COLO829 (cell line): ENCODE measurements around the gene DUT.

Experiments
- DNase-seq: peaks from one replicate; pipeline ENCODE4 v3.0.0; 2012; ENCODE audit warnings: low spot score

DUT gene

DNA sequence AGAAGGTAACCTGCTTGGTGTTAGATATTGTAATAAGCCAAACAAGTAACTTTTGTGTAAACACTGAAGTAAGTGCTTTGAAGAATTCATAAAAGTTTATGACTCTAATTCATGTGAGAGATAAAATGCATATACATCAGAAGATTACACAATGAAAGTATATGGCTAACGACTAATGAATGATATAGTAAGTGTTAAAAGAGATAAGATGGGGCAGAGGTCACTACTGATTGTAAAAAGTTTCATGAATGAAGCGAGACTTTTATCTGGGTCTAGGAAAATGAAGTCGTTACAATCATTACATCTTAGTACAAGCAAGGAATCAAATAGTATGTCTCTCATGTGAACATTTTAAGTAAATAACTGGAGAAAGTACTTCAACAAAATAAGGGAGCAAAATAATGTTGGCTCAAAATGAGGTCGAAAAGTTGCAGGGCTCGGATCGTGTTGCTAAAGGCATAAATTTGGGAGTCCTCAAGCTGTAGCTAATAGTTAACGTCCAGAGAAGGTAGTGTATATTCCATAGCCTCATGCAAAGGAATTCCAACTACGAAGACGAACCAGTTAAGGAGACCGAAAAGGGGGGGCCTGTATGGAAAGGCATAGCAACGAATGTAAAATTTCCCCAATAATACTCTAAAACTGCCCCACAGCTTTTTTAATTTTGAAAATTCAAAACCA is 984 bp upstream of the DUT start:
- DNase-seq: no peak

DNA sequence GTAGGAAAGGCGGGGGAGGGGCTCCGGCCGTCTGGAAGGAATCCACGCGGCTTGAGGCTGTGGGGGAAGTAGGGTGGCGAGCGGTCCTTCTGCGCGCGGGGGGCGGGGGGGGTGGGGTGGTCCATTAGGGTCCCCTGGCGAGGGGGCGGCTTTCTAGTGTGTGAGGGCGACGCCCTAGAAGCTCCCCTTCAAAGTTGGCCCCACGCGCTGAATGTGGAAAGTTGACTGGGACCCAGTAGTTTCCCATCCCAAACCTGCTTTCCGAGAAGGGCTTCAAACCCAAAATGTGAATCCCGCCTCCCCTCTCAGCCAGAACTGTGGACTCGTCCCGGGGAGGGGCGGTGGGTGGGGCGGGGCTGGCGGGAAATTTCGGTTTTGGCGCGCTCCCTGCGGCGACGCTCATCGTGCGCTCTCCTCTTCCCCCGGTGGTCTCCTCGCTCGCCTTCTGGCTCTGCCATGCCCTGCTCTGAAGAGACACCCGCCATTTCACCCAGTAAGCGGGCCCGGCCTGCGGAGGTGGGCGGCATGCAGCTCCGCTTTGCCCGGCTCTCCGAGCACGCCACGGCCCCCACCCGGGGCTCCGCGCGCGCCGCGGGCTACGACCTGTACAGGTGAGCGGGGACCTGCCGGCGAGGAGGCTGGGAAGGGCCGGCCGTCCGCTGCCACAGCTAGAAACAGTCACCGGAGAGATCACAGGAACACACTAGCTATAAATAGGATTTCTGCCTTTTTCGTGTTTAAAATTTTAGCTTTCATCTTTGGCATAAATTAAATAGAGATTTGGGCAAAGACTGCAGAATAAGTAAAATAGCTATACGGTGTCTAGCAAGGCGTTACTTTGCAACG is 790 bp downstream of the DUT start:
- peak; percentile 41 for DNase-seq

DNA sequence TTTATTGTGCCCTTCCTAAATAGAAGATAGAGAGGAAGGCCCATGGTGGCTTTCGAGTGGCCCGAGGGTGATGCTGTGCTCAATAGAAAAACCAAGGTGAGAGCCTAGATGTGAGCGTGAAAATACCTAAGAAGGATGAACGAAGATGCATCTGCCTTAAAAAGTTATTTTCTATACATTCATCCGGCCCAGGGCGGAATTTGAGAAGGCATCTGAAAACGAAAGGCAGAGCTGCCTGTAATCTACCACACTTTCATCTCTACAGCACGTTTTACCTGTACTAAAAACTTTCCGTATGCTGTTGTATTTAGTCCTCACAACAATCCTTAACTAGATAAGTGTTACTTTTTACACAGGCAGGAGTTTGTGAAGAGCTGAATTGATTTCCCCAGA is 1.4 kb downstream of the DUT start:
- no peak for DNase-seq

DNA sequence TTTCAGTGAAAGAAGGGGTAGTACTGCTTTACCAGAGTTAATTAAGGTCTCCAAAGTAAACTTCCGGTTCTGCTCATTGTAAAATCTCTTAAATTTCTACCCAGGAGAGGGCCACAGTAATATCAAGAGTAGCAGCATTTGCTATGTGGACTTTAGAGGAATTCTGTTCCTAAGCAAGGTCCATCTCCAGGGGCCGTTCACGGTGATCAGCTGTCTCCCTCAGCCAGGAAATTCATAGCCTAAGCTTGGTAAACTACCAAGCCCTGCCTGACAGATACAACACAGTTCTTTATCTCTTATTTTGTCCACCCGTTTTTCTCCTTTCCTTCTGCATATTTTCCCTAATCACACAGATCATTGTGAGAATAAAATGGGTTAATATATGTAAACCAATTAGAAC is 2.3 kb downstream of the DUT start:
- DNase-seq: no peak

DNA sequence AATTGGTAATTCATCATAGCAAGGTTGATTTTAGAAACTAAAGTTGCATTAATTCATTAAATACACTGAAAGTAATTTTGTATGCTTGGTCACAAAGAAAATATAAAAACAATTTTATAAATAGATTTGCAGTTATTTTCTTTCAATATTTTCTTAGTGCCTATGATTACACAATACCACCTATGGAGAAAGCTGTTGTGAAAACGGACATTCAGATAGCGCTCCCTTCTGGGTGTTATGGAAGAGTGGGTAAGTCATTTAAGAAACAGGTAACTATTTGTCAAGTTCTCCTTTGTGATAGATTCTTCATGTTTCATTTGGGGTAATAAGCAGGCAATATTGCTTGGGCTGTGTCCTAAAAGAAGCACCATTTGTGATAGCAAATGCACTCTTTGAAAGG is 3.0 kb downstream of the DUT start:
- no peak for DNase-seq

DNA sequence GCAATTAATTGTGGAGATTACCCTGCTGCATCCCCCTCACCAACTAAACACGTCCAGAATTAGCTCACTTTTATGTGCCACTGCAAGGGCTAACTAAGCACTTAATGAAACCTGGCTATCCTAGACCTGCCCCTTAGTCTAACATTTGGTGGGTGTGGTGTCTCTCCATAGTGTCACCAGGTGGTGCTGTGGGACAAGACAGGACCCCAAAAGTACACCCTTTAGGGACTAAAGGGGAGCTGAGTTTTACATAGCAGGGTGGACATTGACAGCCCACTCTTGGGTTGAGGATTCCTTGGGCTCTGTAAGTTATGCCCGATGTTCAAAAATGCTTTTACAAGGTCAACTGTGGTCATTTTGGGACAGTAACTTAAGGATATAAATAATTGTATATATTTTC is 5.7 kb downstream of the DUT start:
- no peak for DNase-seq

DNA sequence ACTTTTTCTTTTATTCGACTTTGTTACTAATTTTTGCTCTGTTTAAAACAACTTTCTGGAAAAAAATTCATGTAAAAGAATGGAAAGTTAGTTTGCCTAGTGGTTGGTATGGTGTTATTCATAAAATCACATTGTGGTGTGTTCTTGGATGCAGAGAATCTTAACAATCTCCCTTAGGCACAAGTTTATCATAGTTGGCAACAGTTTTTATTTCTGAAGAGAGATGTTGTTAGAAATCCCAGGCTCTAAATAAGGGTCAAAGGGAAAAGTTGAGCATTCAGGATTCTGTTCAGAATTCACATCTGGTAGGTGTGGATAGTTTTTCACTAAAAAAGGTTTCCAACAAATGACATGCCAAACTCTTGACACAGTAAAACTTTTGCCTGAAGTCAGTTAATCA is 6.4 kb downstream of the DUT start:
- no peak for DNase-seq

DNA sequence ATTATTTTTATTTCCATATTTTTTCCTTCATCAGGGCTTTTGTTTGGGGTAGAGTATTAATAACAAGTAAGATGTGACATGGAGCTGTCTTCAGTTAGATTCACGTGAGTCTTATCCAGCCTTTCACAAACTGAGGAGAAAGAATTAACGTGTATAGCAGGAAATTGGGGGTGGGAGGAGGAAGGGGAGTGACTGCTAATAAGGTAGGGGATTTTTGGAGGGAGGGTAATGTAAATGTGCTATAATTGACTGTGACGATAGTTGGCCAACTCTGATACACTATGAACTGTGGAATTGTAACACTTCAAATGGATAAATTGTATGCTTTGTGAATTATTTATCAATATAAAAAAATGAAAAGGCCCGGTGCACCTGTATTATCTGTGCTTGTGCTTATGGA is 8.9 kb downstream of the DUT start:
- DNase-seq: no peak

DNA sequence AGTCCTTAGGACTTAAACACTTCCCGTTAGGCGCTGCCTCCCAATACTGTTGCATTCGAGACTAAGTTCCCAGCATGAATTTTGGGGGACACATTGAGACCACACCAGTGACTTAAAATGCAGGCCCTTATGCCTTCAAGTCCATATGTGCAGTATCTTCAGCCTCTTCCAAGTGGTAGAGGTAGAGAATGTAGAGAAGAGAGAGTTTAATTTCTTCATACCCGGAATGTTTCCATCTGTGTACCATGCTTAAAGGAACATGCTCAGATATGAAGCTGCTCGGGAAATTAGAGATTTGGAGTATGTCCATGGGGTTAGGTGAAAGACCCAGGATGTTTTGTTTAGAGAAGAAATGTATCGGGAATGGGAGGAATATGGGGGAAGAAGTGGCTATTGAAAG is 12.6 kb downstream of the DUT start:
- DNase-seq: no peak

DNA sequence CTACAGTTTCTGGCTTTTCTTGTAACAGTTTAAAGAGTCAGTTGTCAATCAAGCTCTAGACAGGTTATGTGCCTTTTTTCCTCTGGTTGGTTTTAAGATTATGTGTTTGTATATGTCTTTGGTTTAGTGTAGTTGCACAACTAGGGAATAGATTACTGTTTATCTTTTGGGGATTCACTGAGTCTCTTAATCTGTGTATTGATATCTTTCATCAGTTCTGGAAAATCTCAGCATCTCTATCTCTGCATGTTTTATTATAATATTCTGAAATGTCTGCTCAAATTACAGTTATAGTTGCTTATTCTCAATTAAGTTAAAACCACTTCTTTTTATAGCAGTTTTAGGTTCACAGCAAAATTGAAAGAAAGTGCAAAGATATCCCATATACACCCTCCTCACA is 14.3 kb downstream of the DUT start:
- DNase-seq: no peak

DNA sequence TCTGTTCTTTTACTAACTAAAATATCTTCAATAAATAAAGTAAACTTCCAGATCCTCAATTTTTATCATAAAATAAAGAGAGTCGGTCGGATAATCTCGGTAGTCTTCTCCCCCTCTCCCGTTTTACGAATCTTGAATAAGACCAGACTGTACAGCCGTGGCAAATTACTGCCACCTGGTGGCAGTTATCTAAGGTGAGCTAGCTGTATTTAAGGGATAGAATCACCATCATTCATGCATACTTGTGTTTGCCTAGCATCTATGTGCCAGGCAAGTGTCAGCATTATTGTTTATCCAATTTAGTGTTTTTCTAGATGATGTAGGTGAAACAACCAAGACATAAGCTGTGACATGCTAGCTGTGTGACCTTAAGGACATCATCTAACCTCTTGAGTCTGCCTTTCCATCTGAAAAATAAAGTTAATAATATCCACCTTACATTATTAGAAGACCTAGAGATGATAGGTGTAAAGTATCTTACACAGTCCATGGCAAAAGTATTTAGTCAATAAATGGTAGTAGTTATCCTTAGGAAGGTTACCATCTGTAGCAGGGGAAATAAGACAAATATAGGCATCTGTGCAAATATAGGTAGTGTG is 21.3 kb downstream of the DUT start:
- peak; percentile 40 for DNase-seq

DNA sequence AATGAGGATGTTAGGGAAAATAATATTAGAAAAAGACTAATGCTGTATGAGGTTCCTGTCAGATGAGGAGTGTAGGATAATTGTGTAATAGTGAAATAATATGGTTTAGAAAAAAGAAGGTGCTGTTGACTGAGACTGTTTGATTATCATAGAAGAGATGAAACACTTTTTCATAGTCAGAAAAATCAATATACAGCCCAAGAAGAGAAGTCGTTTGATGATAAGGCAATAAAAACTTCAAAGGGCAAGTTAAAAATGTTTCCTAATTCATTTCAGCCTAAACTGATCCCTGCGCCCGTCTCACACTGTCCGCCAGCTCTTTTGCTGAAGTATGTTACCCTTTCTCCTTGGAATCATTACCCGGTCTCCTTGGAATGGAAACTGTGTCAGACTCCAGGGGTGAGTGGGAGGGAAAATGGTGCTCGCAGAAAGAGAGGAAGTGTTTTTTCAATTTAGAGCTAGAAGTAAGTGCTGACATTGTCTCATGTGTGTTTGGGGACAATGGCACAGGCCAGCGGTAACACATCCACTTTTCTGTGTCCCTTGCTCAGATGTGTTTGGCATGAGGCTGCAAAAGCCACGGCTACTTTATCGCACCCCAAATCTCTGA is 23.6 kb downstream of the DUT start:
- no peak for DNase-seq

DNA sequence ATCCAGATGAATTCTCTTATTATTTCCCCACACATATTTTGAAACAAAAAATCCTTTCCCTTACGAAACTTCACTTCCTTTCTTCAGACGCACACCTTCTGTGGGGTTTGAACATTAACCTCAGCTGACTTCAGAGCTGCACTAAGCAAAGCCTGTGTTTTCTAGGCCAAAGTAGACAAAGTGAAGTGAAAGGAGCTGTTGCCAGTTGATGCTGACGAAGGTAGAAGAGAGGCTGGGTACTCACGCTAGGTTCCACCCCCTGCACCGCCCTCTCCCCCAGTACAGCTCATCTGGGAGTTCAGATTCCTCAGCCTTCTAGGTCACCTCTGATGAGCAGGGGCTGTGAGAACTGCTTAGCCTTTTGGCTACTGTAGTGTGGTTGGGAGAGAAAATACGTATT is 24.1 kb downstream of the DUT start:
- DNase-seq: no peak

DNA sequence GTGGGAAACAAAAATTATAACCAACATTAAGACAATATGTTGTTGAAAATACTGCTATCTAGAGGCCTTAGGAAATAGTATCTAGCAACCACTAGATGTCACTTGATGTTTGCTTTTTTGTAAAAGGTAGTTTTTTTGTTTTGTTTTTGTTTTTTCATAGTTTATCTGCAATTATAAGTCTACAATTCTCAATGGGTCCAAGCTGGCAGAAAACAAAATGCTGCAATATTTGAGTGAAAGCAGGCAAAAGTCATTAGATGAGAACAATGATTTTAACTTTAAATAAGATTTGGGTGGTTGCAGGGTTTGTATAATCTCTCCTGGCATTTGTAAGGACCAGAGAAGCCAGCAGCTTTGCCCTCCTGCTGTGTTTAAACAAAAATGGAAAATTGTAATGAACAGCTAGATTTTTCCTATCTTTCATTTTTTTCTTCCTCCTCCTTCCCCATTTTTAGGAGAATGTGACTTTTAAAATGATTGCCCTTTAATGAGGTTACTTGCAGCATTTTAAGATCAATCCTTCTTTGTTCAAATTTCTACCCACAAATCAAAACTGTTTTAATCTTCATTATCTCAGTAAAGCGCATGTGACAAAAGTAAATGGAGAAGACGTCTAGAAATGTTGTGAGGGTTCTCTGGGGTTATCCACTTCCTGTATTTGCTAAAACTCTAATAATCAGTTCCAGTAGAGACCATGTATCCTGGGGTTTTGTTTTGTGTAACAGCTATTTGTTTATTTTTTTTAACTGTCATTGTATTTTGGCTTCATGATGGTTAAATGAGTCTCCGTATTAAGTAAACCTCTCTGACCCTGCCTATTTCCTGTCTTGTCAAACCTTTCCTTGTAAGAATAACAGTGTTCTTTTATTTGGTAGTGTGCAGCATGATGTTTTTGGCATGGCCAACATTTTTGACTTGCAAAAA is 27.3 kb downstream of the DUT start:
- DNase-seq: peak; percentile 22

DNA sequence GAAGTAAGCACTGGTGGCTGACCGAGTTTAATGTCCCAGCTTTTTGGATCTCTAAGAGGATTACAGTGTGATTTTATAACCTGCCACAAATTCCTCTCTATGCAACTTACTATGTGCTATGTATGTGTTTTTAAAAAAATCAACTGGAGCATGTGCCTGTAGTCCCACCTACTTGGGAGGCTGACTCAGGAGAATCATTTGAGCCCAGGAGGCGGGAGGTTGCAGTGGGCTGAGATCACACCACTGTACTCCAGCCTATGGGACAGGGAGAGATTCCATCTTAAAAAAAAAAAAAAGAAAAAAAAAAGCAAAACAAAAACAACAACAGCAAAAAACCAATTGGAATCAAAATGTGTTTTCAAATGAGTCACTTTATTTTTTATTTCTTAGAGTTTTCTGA is 29.6 kb downstream of the DUT start:
- no peak for DNase-seq

DNA sequence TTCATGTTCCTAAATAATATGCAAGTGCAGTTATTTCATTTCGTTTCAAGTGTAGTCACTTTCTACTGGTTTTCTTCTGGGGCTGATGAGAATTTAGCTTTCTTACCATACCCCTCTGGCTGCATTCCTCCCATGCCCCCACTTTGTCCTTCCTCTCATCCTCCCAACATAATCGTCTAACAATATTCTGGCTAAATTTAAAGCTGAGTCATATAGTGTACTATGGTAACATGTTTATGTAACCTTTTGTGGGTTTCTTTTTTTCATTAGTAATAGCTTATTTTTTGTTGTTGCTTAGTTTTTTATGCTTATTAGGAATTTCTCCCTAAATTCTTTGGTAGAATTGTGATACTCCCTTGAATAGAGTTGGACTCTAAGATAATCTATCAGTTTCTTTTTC is 30.5 kb downstream of the DUT start:
- no peak for DNase-seq

DNA sequence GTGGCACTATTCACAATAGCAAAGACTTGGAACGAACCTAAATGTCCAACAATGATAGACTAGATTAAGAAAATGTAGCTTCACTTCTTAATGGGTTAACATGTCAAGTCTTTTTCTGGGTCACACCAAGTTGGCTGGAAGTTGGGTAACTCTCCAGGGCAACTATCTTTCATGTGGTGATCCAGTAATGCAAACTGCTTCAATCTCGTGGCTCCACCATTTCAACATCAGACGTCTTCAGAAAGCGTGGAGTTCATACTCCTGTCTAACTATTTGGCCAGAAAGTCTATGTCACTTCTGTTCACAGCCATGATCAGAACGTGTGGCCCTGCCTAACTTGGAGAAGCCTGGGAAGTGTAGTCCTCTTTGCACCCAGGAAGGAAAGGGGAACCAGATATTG is 32.2 kb downstream of the DUT start:
- no peak for DNase-seq

DNA sequence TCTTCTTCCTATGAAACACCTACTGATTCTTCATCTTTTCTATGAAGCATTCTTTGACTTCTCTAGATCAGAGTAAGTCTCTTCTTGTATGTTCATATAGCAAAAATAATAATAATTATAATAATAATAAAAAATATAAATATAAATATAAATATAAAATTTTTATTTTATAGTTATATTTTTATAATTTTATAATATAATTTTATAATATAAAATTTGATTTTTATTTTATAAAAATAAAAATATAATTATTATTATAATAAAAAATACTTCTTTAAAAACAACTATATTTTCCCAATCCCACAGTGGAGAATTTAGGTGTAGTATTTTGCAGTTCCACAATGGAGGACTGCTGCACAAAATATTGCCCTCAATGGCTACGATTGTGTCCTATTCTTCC is 34.3 kb downstream of the DUT start:
- no peak for DNase-seq

DNA sequence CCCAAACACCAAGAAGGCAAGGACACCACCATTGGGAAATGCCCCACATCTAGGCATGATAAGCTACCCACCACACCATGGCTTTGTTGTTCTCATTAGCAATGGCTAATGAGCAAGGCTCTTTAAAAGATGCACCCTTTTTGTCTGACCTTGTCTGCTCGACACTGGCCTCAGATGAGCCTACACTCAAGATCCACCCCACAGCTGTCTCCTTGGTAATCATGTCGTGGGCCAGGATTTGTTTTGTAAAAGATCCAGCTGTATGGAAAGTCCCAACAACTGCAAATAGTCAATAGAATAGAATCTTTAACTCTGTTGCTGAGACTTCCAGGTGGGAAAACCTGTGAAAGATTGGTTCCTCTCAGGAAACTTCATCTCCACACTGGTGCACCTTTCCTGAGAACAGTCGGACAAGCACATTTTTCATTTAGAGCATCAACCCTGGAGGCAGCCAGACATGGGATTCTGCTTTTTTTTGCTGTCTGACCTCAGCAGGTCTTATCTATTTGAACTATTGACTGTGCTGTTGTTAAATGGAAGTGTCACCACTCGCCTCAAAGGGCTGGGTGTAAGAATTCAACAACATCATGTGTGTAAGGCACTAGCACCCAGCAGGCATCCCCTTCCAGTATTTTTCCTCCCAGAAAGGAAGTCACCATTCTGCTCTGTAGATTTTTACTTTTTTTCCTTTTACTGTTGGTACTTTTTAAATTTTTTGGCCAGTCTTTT is 35.5 kb downstream of the DUT start:
- DNase-seq: no peak

DNA sequence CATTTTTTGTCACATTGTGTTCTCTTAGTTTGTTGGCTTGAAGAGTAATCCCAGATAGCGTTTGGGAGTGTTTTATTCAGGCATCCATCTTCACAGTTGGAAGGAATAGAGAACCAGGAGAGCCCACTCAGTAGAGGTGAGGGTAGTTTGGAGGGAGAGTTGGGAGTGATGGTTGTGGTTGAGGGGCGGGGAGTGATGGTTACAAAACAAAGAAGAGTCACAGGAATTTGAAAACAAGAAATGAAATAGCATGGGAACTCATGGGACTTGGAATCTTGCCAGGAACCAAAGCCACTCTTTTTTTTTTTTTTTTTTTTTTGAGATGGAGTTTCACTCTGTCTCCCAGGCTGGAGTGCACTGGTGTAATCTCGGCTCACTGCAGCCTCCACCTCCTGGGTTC is 36.3 kb downstream of the DUT start:
- no peak for DNase-seq

DNA sequence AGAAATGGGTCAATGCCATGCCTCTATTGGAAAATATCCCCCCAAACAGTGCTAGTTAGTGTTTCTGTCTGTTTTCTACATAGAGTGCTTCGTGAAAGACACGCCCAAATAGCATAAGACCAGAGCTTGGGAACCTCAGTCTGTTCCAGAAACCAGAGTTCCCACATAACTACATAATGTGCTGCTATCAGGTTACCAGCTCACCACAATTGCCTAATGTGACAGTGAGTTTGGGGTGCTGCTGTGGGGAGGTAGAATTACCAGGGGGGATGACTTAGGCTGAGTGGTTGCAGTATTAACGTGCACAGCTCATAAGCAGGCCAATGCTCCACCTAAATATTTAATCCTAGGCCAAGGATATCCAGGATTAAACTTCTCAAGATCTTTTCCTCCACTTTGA is 39.2 kb downstream of the DUT start:
- no peak for DNase-seq
